Neuronal stem cell (in vitro differentiated cells): ENCODE measurements around the gene RPGRIP1.

Experiments
- DNase-seq: peaks from one replicate; pipeline ENCODE4 v3.0.0-alpha.2; 2013; ENCODE audit warnings: low spot score
- H2AFZ ChIP-seq: one replicate; pipeline ENCODE4 v1.6.1; 2013; ENCODE audit warnings: mild to moderate bottlenecking, low read length, inconsistent platforms
- H2AK5ac ChIP-seq: 2 replicates; pipeline ENCODE4 v1.6.1; 2013; ENCODE audit warnings: low read depth, mild to moderate bottlenecking, inconsistent platforms, low read length, moderate library complexity, mixed read lengths
- H2BK120ac ChIP-seq: 2 replicates; pipeline ENCODE4 v1.6.1; 2013; ENCODE audit warnings: low read depth, mild to moderate bottlenecking, inconsistent platforms, low read length, moderate library complexity, mixed read lengths
- H2BK12ac ChIP-seq: one replicate; pipeline ENCODE4 v1.6.1; 2013; ENCODE audit warnings: low read length, inconsistent platforms
- H2BK15ac ChIP-seq: 2 replicates; pipeline ENCODE4 v1.6.1; 2013; ENCODE audit warnings: mild to moderate bottlenecking, low read length, inconsistent platforms, mixed read lengths
- H2BK5ac ChIP-seq: one replicate; pipeline ENCODE4 v1.6.1; 2013; ENCODE audit warnings: inconsistent platforms, mild to moderate bottlenecking, low read length, moderate library complexity
- H3K14ac ChIP-seq: one replicate; pipeline ENCODE4 v1.6.1; 2013; ENCODE audit warnings: low read length, inconsistent platforms
- H3K18ac ChIP-seq: 2 replicates; pipeline ENCODE4 v1.6.1; 2013; ENCODE audit warnings: low read length, inconsistent platforms
- H3K23ac ChIP-seq: 2 replicates; pipeline ENCODE4 v1.6.1; 2013; ENCODE audit warnings: low read depth, mild to moderate bottlenecking, mixed read lengths, low read length, inconsistent platforms; ENCODE audit not compliant: poor library complexity
- H3K27ac ChIP-seq: replicated peaks from 3 replicates; pipeline ENCODE4 v1.5.1; 2013; ENCODE audit warnings: low read length, inconsistent platforms
- H3K27me3 ChIP-seq, 3 experiments: 2 replicates each; pipeline ENCODE4 v1.6.1; 2013; ENCODE audit warnings: low read length in 3 of 3, mild to moderate bottlenecking in 2 of 3, inconsistent platforms in 1 of 3, low read depth in 1 of 3, mixed read lengths in 1 of 3, moderate library complexity in 1 of 3; ENCODE audit not compliant: control insufficient read depth in 3 of 3, insufficient read depth in 3 of 3
- H3K36me3 ChIP-seq, 2 donors: replicated peaks in 1 of 2; 2 replicates each; pipeline ENCODE4 v1.6.1; 2013; ENCODE audit warnings: low read length in 2 of 2; ENCODE audit not compliant: control insufficient read depth in 2 of 2, insufficient read depth in 2 of 2
- H3K4ac ChIP-seq: 2 replicates; pipeline ENCODE4 v1.6.1; 2013; ENCODE audit warnings: inconsistent platforms, mild to moderate bottlenecking, low read length, moderate library complexity
- H3K4me1 ChIP-seq, 2 donors: 1 replicate in 1 of 2; 2 replicates in 1 of 2; pipeline ENCODE4 v1.6.1; 2013; ENCODE audit warnings: low read length in 2 of 2, low read depth in 1 of 2; ENCODE audit not compliant: control insufficient read depth in 2 of 2, insufficient read depth in 1 of 2
- H3K4me2 ChIP-seq: one replicate; pipeline ENCODE4 v1.6.1; 2013; ENCODE audit warnings: mild to moderate bottlenecking, low read length, inconsistent platforms; ENCODE audit not compliant: insufficient read depth, poor library complexity, severe bottlenecking
- H3K4me3 ChIP-seq, 2 donors: 2 replicates each; pipeline ENCODE4 v1.5.1; 2013; ENCODE audit warnings: low read length in 2 of 2, mild to moderate bottlenecking in 2 of 2, inconsistent platforms in 1 of 2, moderate library complexity in 1 of 2
- H3K79me1 ChIP-seq: one replicate; pipeline ENCODE4 v1.6.1; 2013; ENCODE audit warnings: low read depth, mild to moderate bottlenecking, inconsistent platforms, low read length, moderate library complexity
- H3K9ac ChIP-seq: one replicate; pipeline ENCODE4 v1.6.1; 2013; ENCODE audit warnings: mild to moderate bottlenecking, low read depth, low read length, inconsistent platforms; ENCODE audit not compliant: poor library complexity
- H3K9me3 ChIP-seq, 2 donors: replicated peaks in 1 of 2; 2 replicates each; pipeline versions ENCODE3 to v1.6.1; 2013; ENCODE audit warnings: low read length in 2 of 2, mild to moderate bottlenecking in 2 of 2, inconsistent platforms in 1 of 2, low read depth in 1 of 2, mixed read lengths in 1 of 2, moderate library complexity in 1 of 2; ENCODE audit not compliant: control insufficient read depth in 2 of 2, insufficient read depth in 1 of 2
- H4K8ac ChIP-seq: one replicate; pipeline ENCODE4 v1.6.1; 2013; ENCODE audit warnings: low read depth, mild to moderate bottlenecking, inconsistent platforms, low read length, moderate library complexity
- H4K91ac ChIP-seq: one replicate; pipeline ENCODE4 v1.6.1; 2013; ENCODE audit warnings: low read length, low read depth, mild to moderate bottlenecking, inconsistent platforms; ENCODE audit not compliant: poor library complexity
- WGBS, 2 donors: extraction: QIAGEN DNeasy Blood & Tissue Kit; methylation state at CpG; one replicate each; pipeline ENCODE4 v1.1.7; 2013; ENCODE audit warnings: missing lambda C conversion rate in 2 of 2, mixed read lengths in 1 of 2; ENCODE audit not compliant: insufficient read length in 2 of 2, insufficient replicate concordance in 1 of 2; ENCODE audit errors: extremely low coverage in 2 of 2; 5-methylcytosine and 5-hydroxymethylcytosine counted together

Gene RPGRIP1

DNA sequence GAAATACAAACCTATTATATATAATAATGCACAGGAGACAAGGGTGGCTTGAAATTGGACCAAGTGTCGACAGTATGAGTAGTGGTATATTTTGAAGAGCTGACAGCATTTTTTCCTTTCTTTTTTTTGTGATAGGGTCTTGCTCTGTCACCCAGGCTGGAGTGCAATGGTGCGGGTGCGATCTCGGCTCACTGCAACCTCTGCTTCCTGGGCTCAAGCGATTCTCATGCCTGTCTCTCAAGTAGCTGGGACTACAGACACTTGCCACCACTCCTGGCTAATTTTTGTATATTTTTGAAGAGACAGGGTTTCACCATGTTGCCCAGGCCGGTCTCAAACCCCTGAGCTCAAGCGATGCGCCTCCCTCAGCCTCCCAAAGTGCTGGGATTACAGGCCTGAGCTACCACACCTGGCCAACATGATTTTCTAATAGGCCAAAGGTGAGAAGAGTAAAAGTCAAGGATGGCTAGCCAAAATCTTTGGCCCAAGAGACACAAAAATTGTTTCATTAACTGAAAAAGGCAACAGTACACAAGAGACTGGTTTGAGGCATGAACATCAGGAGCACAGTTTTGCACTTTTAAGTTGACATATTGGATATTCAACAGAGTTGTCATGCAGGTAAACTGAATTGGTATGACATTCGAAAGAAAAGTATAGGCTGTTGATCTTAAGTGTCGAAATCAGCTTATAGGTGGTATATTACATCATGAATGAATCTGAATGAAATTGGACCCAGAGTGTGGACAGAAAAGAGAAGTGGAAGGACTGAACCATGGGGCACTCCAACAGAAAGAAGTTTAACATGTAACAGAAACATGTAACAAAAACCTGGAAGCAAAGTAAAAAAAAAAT lies 23.1 kb upstream of the RPGRIP1 start:
- no peak overlapping the region for H3K4me3 ChIP-seq
- H3K14ac ChIP-seq = no peak overlapping the region
- peaks cover 0 to 5% of the 10 kb centered on the region in 2 donors for H3K9me3 ChIP-seq
- no peak overlapping the region for H3K9ac ChIP-seq
- no peaks in the 10 kb centered on the region for H3K27me3 ChIP-seq
- H2BK5ac ChIP-seq = no peak overlapping the region
- no peak overlapping the region for H2AK5ac ChIP-seq
- no peaks in the 10 kb centered on the region for H3K79me1 ChIP-seq
- H3K4ac ChIP-seq = no peak overlapping the region
- no peak overlapping the region for H4K8ac ChIP-seq
- no CpG with 5 or more reads among the region's 10 CpGs for WGBS, 2 donors
- no peak overlapping the region for H4K91ac ChIP-seq
- no peak overlapping the region for H3K18ac ChIP-seq
- H2BK120ac ChIP-seq = no peak overlapping the region
- H3K36me3 ChIP-seq = peaks cover 13 to 98% of the 10 kb centered on the region in 2 donors
- no peak for DNase-seq
- H2BK15ac ChIP-seq = no peak overlapping the region
- no peak overlapping the region for H2AFZ ChIP-seq
- H3K27ac ChIP-seq = no peak overlapping the region
- H2BK12ac ChIP-seq = no peak overlapping the region
- H3K4me1 ChIP-seq = no peaks in the 10 kb centered on the region
- peak overlapping the region; percentile 24 for H3K4me2 ChIP-seq
- no peak overlapping the region for H3K23ac ChIP-seq

DNA sequence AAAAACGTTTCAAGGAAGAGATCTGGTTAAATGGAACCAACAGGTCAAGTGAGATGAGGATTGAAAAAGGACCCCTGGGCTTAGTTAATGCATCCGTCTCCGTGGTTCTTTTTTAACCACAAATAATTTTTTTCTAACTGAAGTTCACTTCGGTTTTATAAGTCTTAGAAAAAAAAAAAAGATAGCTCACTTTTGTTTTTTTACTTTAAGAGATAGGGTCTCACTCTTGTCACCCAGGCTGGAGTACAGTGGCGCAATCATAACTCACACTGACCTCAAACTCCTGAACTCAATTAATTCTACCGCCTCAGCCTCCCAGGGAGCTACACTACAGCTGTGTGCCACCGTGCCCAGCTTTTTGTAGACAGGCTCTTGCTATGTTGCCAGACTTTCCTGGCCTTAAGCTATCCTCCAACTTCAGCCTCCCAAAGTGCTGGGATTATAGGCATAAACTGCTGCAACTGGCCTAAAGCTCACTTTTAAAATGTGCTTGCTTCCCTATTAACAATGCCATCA lies 22.4 kb upstream of the RPGRIP1 start:
- Histone ChIP-seq H3K36me3 (peaks cover 10 to 98% of the 10 kb centered on the region in 2 donors), H3K14ac (no peak overlapping the region), H3K79me1 (no peaks in the 10 kb centered on the region), H3K4me2 (peak overlapping the region; percentile 23), H3K27ac (no peak overlapping the region), H2BK12ac (no peak overlapping the region), H2BK120ac (no peak overlapping the region), H3K9ac (no peak overlapping the region), H3K4me1 (no peaks in the 10 kb centered on the region), H2BK15ac (no peak overlapping the region), H3K27me3 (no peaks in the 10 kb centered on the region), H3K18ac (no peak overlapping the region), H2BK5ac (no peak overlapping the region), H3K4me3 (no peak overlapping the region), H3K23ac (no peak overlapping the region), H4K91ac (no peak overlapping the region), H2AK5ac (no peak overlapping the region), H3K9me3 (no peaks in the 10 kb centered on the region), H3K4ac (no peak overlapping the region), H4K8ac (no peak overlapping the region), H2AFZ (no peak overlapping the region)
- DNase-seq = no peak
- WGBS, 2 donors = no CpG with 5 or more reads among the region's 7 CpGs

DNA sequence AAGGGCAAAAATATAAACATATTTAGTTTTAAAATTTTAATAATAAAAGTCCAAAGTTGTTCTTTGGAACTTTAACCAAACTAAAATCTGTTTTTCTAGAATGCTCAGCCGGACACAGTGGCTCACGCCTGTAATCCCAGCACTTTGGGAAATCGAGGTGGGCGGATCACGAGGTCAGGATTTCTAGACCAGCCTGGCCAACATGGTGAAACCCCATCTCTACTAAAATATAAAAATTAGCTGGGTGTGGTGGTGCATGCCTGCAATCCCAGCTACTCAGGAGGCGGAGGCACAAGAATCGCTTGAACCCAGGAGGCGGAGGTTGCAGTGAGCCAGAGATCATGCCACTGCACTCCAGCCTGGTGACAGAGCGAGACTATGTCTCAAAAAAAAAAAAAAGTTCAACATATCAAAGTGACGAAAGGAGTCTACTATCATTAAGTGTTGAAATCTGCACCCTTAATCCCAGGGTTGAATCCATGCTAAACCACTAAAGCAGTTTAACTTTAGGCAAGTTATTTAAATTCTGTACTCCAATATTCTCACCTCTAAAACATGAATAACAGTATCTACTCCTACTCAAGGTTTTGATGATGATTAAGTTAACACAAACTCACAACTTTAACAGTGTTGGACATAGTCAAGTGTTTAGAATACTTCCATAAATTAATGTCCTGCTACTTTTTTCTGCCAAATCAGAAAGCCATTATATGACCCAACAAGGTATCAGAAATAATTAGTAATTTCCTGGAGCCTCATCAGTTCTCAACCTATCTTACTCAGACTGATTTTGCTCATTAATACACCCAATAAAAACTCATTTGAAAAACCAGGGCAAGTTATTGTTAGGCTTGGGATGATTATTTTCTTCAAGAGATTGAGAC lies 21.6 kb upstream of the RPGRIP1 start:
- no peak overlapping the region for H3K9ac ChIP-seq
- no peak overlapping the region for H2BK12ac ChIP-seq
- H3K18ac ChIP-seq = no peak overlapping the region
- H3K4me3 ChIP-seq = no peak overlapping the region
- no peak overlapping the region for H2AFZ ChIP-seq
- no peak overlapping the region for H3K4me2 ChIP-seq
- no peak overlapping the region for H3K27ac ChIP-seq
- H3K27me3 ChIP-seq = no peaks in the 10 kb centered on the region
- peaks cover 12 to 98% of the 10 kb centered on the region in 2 donors for H3K36me3 ChIP-seq
- H3K4ac ChIP-seq = no peak overlapping the region
- H3K9me3 ChIP-seq = no peaks in the 10 kb centered on the region
- no peak overlapping the region for H2AK5ac ChIP-seq
- no peak overlapping the region for H4K8ac ChIP-seq
- H2BK120ac ChIP-seq = no peak overlapping the region
- no peak overlapping the region for H2BK5ac ChIP-seq
- no peaks in the 10 kb centered on the region for H3K4me1 ChIP-seq
- no peak overlapping the region for H2BK15ac ChIP-seq
- no peak overlapping the region for H4K91ac ChIP-seq
- no peak overlapping the region for H3K14ac ChIP-seq
- no peaks in the 10 kb centered on the region for H3K79me1 ChIP-seq
- no CpG with 5 or more reads among the region's 10 CpGs for WGBS, 2 donors
- DNase-seq = no peak
- H3K23ac ChIP-seq = no peak overlapping the region
